Endothelial cell of umbilical vein (primary cell): ENCODE measurements around the gene FGFRL1. TPM values are rescaled to one million over a fixed set of nuclear protein-coding genes. Genes with fewer than 3 reads are reported as not detected.

Experiments used
- BruUV-seq: library from RNA; stranded (reverse); fragments of 400-500 nt; replicated peaks from 2 replicates; lab custom pipeline; 2021; lab: Mats Ljungman, UMichigan
- CTCF ChIA-PET: fragments of 300-600, 350-600 bp; sonication (Branson Sonifier 250); formaldehyde crosslinking; loops from one replicate; lab custom pipeline; 2021; ENCODE audit warnings: antibody characterized with exemption, inconsistent platforms; lab: Charles Lee
- POLR2A ChIA-PET: fragments of 300-600, 350-600 bp; sonication (Branson Sonifier 250); formaldehyde crosslinking; loops from one replicate; lab custom pipeline; 2021; ENCODE audit warnings: antibody characterized with exemption, inconsistent platforms; lab: Charles Lee
- DNase-seq: peaks from one replicate; pipeline ENCODE4 v3.0.0-alpha.2; 2011; ENCODE audit warnings: low read depth, low spot score
- FAIRE-seq: peaks from 2 replicates; lab custom pipeline; 2011; peaks lifted over from hg19 to GRCh38; lab: Jason Lieb, UNC
- H2AFZ ChIP-seq: 2 replicates; pipeline ENCODE4 v1.6.0; 2012; ENCODE audit warnings: low read depth, low read length, control low read depth, inconsistent platforms
- H3K27ac ChIP-seq: 2 replicates; pipeline ENCODE4 v1.5.1; 2011; ENCODE audit warnings: low read depth, mild to moderate bottlenecking, control low read depth, low read length, moderate library complexity; ENCODE audit not compliant: insufficient read depth
- H3K27me3 ChIP-seq, 2 experiments: 2 replicates each; pipeline versions ENCODE4 v1.6.0 to v1.6.1; 2011; ENCODE audit warnings: low read length in 2 of 2, mixed read lengths in 1 of 2; ENCODE audit not compliant: control insufficient read depth in 2 of 2, insufficient read depth in 2 of 2
- H3K36me3 ChIP-seq, 2 experiments: 2 replicates in 1 of 2; 3 replicates in 1 of 2; pipeline ENCODE4 v1.5.1; 2011; ENCODE audit warnings: low read length in 2 of 2, mild to moderate bottlenecking in 1 of 2, moderate library complexity in 1 of 2; ENCODE audit not compliant: control insufficient read depth in 2 of 2, insufficient read depth in 2 of 2; ENCODE audit errors: extremely low read depth in 1 of 2
- H3K4me1 ChIP-seq: 3 replicates; pipeline ENCODE4 v1.5.1; 2011; ENCODE audit warnings: mild to moderate bottlenecking, low read length; ENCODE audit not compliant: control insufficient read depth, insufficient read depth; ENCODE audit errors: extremely low read depth
- H3K4me2 ChIP-seq: 2 replicates; pipeline ENCODE4 v1.6.1; 2011; ENCODE audit warnings: low read length, control low read depth, mixed read lengths; ENCODE audit not compliant: insufficient read depth
- H3K4me3 ChIP-seq, 3 experiments: fragments of 200-600 bp in 1 of 3; sonication (generic), shearing (Covaris generic) in 1 of 3; replicated peaks in 1 of 3; 2 replicates each; pipeline ENCODE4 v1.5.1; 2011 to 2016; ENCODE audit warnings: control low read depth in 3 of 3, low read length in 3 of 3, mild to moderate bottlenecking in 2 of 3, inconsistent platforms in 1 of 3, low read depth in 1 of 3, moderate library complexity in 1 of 3; ENCODE audit not compliant: insufficient read depth in 1 of 3
- H3K79me2 ChIP-seq: 2 replicates; pipeline ENCODE4 v1.6.0; 2012; ENCODE audit warnings: low read length, inconsistent platforms; ENCODE audit not compliant: control insufficient read depth, insufficient read depth
- H3K9ac ChIP-seq: replicated peaks from 2 replicates; pipeline ENCODE3; 2011; ENCODE audit warnings: low read length, control low read depth; ENCODE audit not compliant: insufficient read depth; ENCODE audit errors: extremely low read depth
- H3K9me1 ChIP-seq: replicated peaks from 3 replicates; pipeline ENCODE4 v1.6.0; 2011; ENCODE audit warnings: mild to moderate bottlenecking, low read length; ENCODE audit not compliant: control insufficient read depth, insufficient read depth; ENCODE audit errors: extremely low read depth
- H3K9me3 ChIP-seq: replicated peaks from 2 replicates; pipeline ENCODE4 v1.5.1; 2012; ENCODE audit warnings: low read length, inconsistent platforms; ENCODE audit not compliant: control insufficient read depth, insufficient read depth
- H4K20me1 ChIP-seq: replicated peaks from 2 replicates; pipeline ENCODE3; 2011; ENCODE audit warnings: mild to moderate bottlenecking, low read length; ENCODE audit not compliant: control insufficient read depth, insufficient read depth; ENCODE audit errors: extremely low read depth
- EZH2 ChIP-seq: IDR thresholded peaks from 2 replicates; pipeline ENCODE4 v1.6.1; 2012; ENCODE audit warnings: borderline replicate concordance, low read depth, mild to moderate bottlenecking, moderate library complexity, low read length, inconsistent platforms; ENCODE audit not compliant: severe bottlenecking
- FOS ChIP-seq: IDR thresholded peaks from 2 replicates; pipeline ENCODE4 v1.6.1; 2011; ENCODE audit warnings: mild to moderate bottlenecking, low read length, moderate library complexity, borderline replicate concordance; ENCODE audit not compliant: insufficient read depth
- GATA2 ChIP-seq: IDR thresholded peaks from 2 replicates; pipeline ENCODE4 v1.7.0; 2011; ENCODE audit warnings: low read depth, mild to moderate bottlenecking, moderate library complexity, mixed read lengths, low read length; ENCODE audit not compliant: insufficient read length, insufficient read depth
- JUN ChIP-seq: IDR thresholded peaks from 2 replicates; pipeline ENCODE4 v1.6.1; 2011; ENCODE audit warnings: borderline replicate concordance, low read depth; ENCODE audit not compliant: insufficient read length, insufficient read depth
- MYC ChIP-seq: IDR thresholded peaks from one replicate; pipeline ENCODE4 v1.6.1; 2011; ENCODE audit warnings: mild to moderate bottlenecking, low read depth, low read length
- POLR2A ChIP-seq: IDR thresholded peaks from 2 replicates; pipeline ENCODE4 v1.6.1; 2012; ENCODE audit warnings: low read depth, mild to moderate bottlenecking, control low read depth, low read length
- POLR2AphosphoS5 ChIP-seq: IDR thresholded peaks from 2 replicates; pipeline ENCODE4 v1.6.1; 2012; ENCODE audit warnings: low read depth, mild to moderate bottlenecking, control low read depth, low read length, moderate library complexity; ENCODE audit not compliant: insufficient read depth
- dilution Hi-C: fragments of 300-500 bp; cut with MboI; formaldehyde crosslinking; loops from one replicate; pipeline ENCODE4 v1.15.0; 2019; ENCODE audit warnings: low sequenced_read_pairs; ENCODE audit not compliant: extremely low pct_ligation_motif_present
- intact Hi-C: fragments of 100-400 bp; cut with micrococcal nuclease; formaldehyde crosslinking; loops from one replicate; pipeline ENCODE4 v1.10.0; 2022
- polyA plus RNA-seq, 4 experiments: library from polyadenylated mRNA; depleted of rRNA in 3 of 4; stranded (reverse) in 3 of 4; unstranded in 1 of 4; fragments of >200 nt; gene quantifications; 2 replicates each; pipeline versions ENCODE4 v1.2.1 to v1.2.3, GENCODE V29; 2011 to 2012; ENCODE audit warnings: missing spikeins in 1 of 4
- total RNA-seq: library from RNA; stranded (reverse); gene quantifications from 2 replicates; pipeline ENCODE4 v1.2.3, GENCODE V29; 2021
- TF ChIP-seq, protein P1 (sequence below): IDR thresholded peaks from 2 replicates; pipeline ENCODE4 v1.6.1; 2011; ENCODE audit not compliant: insufficient read depth, insufficient read length
- TF ChIP-seq, protein P2 (sequence below), 2 donors: IDR thresholded peaks; 1 replicate in 1 of 2; 2 replicates in 1 of 2; pipeline ENCODE4 v1.5.1; 2011; ENCODE audit warnings: low read length in 2 of 2, mild to moderate bottlenecking in 2 of 2, moderate library complexity in 2 of 2, control low read depth in 1 of 2, inconsistent platforms in 1 of 2, low read depth in 1 of 2; ENCODE audit not compliant: insufficient read depth in 1 of 2; ENCODE audit errors: extremely low read depth in 1 of 2

Gene FGFRL1
- total and polyA plus RNA-seq, 2 donors (not counting 3 experiments of a cell fraction or from before 2014, with no cell fraction given): 33.3 to 74.6 TPM

DNA sequence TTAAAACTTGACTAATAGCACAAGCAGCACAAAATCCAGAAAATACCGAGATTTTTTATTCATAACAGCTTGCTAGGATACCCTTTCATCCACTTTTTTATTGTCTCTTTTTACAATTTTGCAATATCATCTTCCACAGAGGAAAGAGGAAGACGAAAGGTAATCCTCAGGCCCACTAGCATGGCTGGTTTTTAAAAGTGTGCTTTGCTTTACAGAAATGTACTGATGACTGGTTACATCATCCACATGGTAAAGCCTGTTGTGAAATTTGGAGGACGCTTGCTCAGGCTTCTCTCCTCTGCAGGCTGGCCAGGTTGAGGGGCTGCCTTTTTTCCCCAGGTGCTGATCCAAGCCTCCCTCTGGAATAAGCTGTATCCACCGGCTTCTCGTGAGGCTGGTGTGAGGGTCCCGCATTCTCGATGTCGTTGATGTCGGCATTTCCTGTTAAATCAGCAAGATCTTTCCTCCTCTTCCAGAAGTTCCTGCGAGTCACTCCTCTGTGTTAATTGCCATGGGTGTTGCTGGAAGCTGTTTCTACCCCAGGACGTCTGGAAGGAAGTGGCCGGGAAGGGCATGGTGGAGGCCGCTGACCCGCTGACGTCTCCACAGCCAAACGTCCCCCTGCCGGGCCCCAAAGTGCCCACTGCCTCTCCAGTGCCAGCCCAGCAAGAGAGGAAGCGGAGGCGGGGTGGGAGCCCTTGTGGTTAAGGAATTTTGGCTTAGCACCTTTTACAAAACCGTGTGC, 32.3 kb upstream of the FGFRL1 start:
- peaks cover 11% of the 10 kb centered on the region for H3K4me1 ChIP-seq
- H3K4me2 ChIP-seq: peak overlapping the region; percentile 43
- H3K36me3 ChIP-seq: no peaks in the 10 kb centered on the region
- intact Hi-C loops (no loop called here), dilution Hi-C loops (no loop called here)
- ChIA-PET POLR2A (no interaction called here), CTCF (interaction anchor here (0.8 to 2.1 kb wide), 2 partner anchors 8 to 13 kb away, joined by 3 to 8 read pairs; partner anchors contain the start of gene IDUA)
- H3K4me3 ChIP-seq: peak overlapping the region in 1 of 3 experiments; percentile 12
- peak overlapping the region; percentile 5 for H3K27ac ChIP-seq
- TF ChIP-seq, protein P1, sequence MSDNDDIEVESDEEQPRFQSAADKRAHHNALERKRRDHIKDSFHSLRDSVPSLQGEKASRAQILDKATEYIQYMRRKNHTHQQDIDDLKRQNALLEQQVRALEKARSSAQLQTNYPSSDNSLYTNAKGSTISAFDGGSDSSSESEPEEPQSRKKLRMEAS: no peak
- no peak for TF ChIP-seq EZH2
- TF ChIP-seq JUN: no peak
- no peak for TF ChIP-seq MYC
- TF ChIP-seq, protein P2, sequence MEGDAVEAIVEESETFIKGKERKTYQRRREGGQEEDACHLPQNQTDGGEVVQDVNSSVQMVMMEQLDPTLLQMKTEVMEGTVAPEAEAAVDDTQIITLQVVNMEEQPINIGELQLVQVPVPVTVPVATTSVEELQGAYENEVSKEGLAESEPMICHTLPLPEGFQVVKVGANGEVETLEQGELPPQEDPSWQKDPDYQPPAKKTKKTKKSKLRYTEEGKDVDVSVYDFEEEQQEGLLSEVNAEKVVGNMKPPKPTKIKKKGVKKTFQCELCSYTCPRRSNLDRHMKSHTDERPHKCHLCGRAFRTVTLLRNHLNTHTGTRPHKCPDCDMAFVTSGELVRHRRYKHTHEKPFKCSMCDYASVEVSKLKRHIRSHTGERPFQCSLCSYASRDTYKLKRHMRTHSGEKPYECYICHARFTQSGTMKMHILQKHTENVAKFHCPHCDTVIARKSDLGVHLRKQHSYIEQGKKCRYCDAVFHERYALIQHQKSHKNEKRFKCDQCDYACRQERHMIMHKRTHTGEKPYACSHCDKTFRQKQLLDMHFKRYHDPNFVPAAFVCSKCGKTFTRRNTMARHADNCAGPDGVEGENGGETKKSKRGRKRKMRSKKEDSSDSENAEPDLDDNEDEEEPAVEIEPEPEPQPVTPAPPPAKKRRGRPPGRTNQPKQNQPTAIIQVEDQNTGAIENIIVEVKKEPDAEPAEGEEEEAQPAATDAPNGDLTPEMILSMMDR (IDR thresholded peaks at IDR 0.05; ENCODE audit: extremely low read depth in 1 of 2, insufficient read depth in 1 of 2, low read depth in 1 of 2, low read length in 2 of 2): no peak
- TF ChIP-seq GATA2: peak; percentile 37
- TF ChIP-seq POLR2AphosphoS5: peak; percentile 12
- TF ChIP-seq POLR2A: no peak
- no peak for TF ChIP-seq FOS
- no peaks in the 10 kb centered on the region for H4K20me1 ChIP-seq
- no peaks in the 10 kb centered on the region for H3K9me1 ChIP-seq
- no peaks in the 10 kb centered on the region for H3K79me2 ChIP-seq
- no peaks in the 10 kb centered on the region for H3K27me3 ChIP-seq
- FAIRE-seq (peak; percentile 79), DNase-seq (peak; percentile 43)
- peak overlapping the region; percentile 12 for H3K9ac ChIP-seq
- H3K9me3 ChIP-seq: no peaks in the 10 kb centered on the region
- peak overlapping the region; percentile 76 for H2AFZ ChIP-seq
- BruUV-seq: no TSS peak
